ENCODE results near the gene FBXL16. TPM values are rescaled to one million over a fixed set of nuclear protein-coding genes. Genes with fewer than 3 reads are reported as not detected.

The FBXL16 gene
- total RNA-seq, 1 donor from 2014 or later, result 0.13 TPM

DNA sequence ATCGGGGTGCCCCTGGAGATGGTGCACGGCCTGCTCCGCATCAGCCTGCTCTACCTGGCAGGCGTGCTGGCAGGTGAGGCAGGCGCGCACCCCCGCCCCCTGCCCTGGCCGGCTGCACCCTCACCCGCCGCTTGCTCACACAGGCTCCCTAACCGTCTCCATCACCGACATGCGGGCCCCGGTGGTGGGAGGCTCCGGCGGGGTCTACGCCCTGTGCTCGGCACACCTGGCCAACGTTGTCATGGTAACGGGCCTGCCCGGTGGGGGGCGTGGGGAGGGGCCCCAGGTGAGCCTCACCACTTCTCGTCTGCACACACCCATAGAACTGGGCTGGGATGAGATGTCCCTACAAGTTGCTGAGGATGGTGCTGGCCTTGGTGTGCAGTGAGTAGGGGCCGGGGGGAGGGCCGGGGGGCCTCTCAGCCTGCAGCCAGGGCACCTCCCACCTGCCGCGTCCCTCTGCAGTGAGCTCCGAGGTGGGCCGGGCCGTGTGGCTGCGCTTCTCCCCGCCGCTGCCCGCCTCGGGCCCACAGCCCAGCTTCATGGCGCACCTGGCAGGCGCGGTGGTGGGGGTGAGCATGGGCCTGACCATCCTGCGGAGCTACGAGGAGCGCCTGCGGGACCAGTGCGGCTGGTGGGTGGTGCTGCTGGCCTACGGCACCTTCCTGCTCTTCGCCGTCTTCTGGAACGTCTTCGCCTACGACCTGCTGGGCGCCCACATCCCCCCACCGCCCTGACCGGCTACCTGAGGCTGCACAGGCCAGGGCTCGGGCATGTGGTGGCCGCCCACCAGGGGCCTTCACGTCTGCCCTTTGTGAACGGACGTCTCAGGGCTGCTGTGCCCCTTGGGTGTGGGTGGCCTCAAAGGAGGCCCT is 28.0 kb downstream of the FBXL16 start:
- H3K4me1 Mint-ChIP-seq, result peaks cover 19% of the 10 kb centered on the region
- H3K4me3 Mint-ChIP-seq, result no peak overlapping the region
- Histone ChIP-seq H3K27ac (no peak overlapping the region), H3K9ac (no peak overlapping the region), H2AFZ (replicated peaks) (no peak overlapping the region), H4K20me1 (ENCODE audit: low read depth) (peaks cover 39% of the 10 kb centered on the region), H3K27me3 (peaks cover 17% of the 10 kb centered on the region), H3K79me2 (ENCODE audit: low read depth) (peaks cover 19% of the 10 kb centered on the region), H3K4me2 (no peak overlapping the region), H3K4me3 (no peak overlapping the region), H3K4me1 (peaks cover 15% of the 10 kb centered on the region), H3F3A (ENCODE audit: low read depth) (peaks cover 60% of the 10 kb centered on the region), H3K9me3 (ENCODE audit: low read depth) (no peaks in the 10 kb centered on the region), H3K36me3 (peaks cover 2% of the 10 kb centered on the region)
- H3K36me3 Mint-ChIP-seq, result peaks cover 2% of the 10 kb centered on the region
- TF ChIP-seq EZH2phosphoT487 (IDR thresholded peaks at IDR 0.05), result no peak
- TF ChIP-seq, protein P1, sequence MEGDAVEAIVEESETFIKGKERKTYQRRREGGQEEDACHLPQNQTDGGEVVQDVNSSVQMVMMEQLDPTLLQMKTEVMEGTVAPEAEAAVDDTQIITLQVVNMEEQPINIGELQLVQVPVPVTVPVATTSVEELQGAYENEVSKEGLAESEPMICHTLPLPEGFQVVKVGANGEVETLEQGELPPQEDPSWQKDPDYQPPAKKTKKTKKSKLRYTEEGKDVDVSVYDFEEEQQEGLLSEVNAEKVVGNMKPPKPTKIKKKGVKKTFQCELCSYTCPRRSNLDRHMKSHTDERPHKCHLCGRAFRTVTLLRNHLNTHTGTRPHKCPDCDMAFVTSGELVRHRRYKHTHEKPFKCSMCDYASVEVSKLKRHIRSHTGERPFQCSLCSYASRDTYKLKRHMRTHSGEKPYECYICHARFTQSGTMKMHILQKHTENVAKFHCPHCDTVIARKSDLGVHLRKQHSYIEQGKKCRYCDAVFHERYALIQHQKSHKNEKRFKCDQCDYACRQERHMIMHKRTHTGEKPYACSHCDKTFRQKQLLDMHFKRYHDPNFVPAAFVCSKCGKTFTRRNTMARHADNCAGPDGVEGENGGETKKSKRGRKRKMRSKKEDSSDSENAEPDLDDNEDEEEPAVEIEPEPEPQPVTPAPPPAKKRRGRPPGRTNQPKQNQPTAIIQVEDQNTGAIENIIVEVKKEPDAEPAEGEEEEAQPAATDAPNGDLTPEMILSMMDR (IDR thresholded peaks at IDR 0.05), result no peak
- no peak for TF ChIP-seq EZH2 (IDR thresholded peaks at IDR 0.05)
- no peak overlapping the region for H3K27ac Mint-ChIP-seq
- DNase-seq (ENCODE audit: low spot score), result no peak
- peaks cover 7% of the 10 kb centered on the region for H3K27me3 Mint-ChIP-seq (ENCODE audit: insufficient read depth, low read depth)
- H3K9me3 Mint-ChIP-seq, result no peaks in the 10 kb centered on the region

DNA sequence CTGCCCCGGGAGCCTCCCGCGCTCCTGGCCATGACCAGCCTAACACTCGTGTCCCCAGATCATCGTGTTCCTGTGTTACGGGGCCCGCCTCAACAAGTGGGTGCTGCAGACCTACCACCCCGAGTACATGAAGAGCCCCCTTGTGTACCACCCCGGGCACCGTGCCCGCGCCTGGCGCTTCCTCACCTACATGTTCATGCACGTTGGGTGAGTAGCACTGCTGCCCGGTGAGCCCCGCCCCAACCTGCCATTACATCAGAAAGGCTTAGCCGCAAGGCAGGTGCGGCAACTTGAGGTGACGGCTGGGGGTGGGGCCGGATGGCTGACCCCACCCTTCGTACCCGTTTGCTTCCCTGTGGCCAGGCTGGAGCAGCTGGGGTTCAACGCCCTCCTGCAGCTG is 28.7 kb downstream of the FBXL16 start:
- Histone ChIP-seq H3K4me1 (peaks cover 15% of the 10 kb centered on the region), H2AFZ (replicated peaks) (no peak overlapping the region), H3K79me2 (ENCODE audit: low read depth) (peaks cover 13% of the 10 kb centered on the region), H3K9ac (no peak overlapping the region), H3K9me3 (ENCODE audit: low read depth) (no peaks in the 10 kb centered on the region), H3K27me3 (peaks cover 17% of the 10 kb centered on the region), H3K27ac (no peak overlapping the region), H3K4me2 (no peak overlapping the region), H4K20me1 (ENCODE audit: low read depth) (peaks cover 33% of the 10 kb centered on the region), H3F3A (ENCODE audit: low read depth) (peaks cover 54% of the 10 kb centered on the region), H3K4me3 (no peak overlapping the region), H3K36me3 (peaks cover under 1% of the 10 kb centered on the region)
- no peak for DNase-seq (ENCODE audit: low spot score)
- H3K9me3 Mint-ChIP-seq, result no peaks in the 10 kb centered on the region
- H3K27me3 Mint-ChIP-seq (ENCODE audit: insufficient read depth, low read depth), result peaks cover 5% of the 10 kb centered on the region
- peaks cover 14% of the 10 kb centered on the region for H3K4me1 Mint-ChIP-seq
- H3K36me3 Mint-ChIP-seq, result no peaks in the 10 kb centered on the region
- H3K4me3 Mint-ChIP-seq, result no peak overlapping the region
- TF ChIP-seq, protein P1 (IDR thresholded peaks at IDR 0.05), result no peak
- TF ChIP-seq EZH2 (IDR thresholded peaks at IDR 0.05) (no peak), EZH2phosphoT487 (IDR thresholded peaks at IDR 0.05) (no peak)
- H3K27ac Mint-ChIP-seq, result no peak overlapping the region

DNA sequence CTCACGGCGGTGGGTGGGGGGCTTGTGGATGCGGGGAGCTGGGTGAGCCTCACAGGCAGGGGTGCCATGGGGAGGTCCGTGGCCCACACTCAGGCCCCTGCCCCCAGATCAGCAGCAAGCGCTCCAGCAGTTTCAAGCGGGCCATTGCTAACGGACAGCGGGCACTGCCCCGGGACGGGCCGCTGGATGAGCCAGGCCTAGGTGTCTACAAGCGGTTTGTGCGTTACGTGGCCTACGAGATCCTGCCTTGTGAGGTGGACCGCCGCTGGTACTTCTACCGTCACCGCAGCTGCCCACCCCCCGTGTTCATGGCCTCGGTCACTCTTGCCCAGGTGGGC is 29.1 kb downstream of the FBXL16 start:
- Histone ChIP-seq H3K9ac (no peak overlapping the region), H2AFZ (replicated peaks) (no peak overlapping the region), H3K4me1 (peaks cover 12% of the 10 kb centered on the region), H4K20me1 (ENCODE audit: low read depth) (peaks cover 29% of the 10 kb centered on the region), H3K36me3 (no peaks in the 10 kb centered on the region), H3K9me3 (ENCODE audit: low read depth) (no peaks in the 10 kb centered on the region), H3K27ac (no peak overlapping the region), H3K79me2 (ENCODE audit: low read depth) (peaks cover 9% of the 10 kb centered on the region), H3K4me2 (no peak overlapping the region), H3K4me3 (no peak overlapping the region), H3F3A (ENCODE audit: low read depth) (peaks cover 50% of the 10 kb centered on the region), H3K27me3 (peaks cover 17% of the 10 kb centered on the region)
- H3K4me1 Mint-ChIP-seq, result peaks cover 10% of the 10 kb centered on the region
- TF ChIP-seq EZH2phosphoT487 (IDR thresholded peaks at IDR 0.05) (no peak), EZH2 (IDR thresholded peaks at IDR 0.05) (no peak)
- TF ChIP-seq, protein P1 (IDR thresholded peaks at IDR 0.05), result no peak
- no peaks in the 10 kb centered on the region for H3K36me3 Mint-ChIP-seq
- no peaks in the 10 kb centered on the region for H3K9me3 Mint-ChIP-seq
- DNase-seq (ENCODE audit: low spot score), result no peak
- no peak overlapping the region for H3K4me3 Mint-ChIP-seq
- H3K27ac Mint-ChIP-seq, result no peak overlapping the region
- peaks cover 2% of the 10 kb centered on the region for H3K27me3 Mint-ChIP-seq (ENCODE audit: insufficient read depth, low read depth)
